H1 (cell line): ENCODE measurements around the gene NT5M. TPM values are rescaled to one million over a fixed set of nuclear protein-coding genes. Genes with fewer than 3 reads are reported as not detected.

Experiments
- CBX8 ChIP-seq: fragments of 300-800, 300-1000 bp; sonication (generic); IDR thresholded peaks from 2 replicates; pipeline ENCODE4 v1.7.1; 2016; ENCODE audit warnings: low read depth, low read length, borderline replicate concordance
- RAD21 ChIP-seq, 2 experiments: IDR thresholded peaks in 1 of 2; conservative IDR thresholded peaks in 1 of 2; 2 replicates each; pipeline ENCODE4 v1.6.1; 2011; ENCODE audit warnings: low read depth in 2 of 2, low read length in 2 of 2, improper control_type of control experiment in 1 of 2, inconsistent platforms in 1 of 2, mild to moderate bottlenecking in 1 of 2, moderate library complexity in 1 of 2
- polyA plus RNA-seq, 7 experiments: library from polyadenylated mRNA; depleted of rRNA in 3 of 7; stranded (reverse) in 5 of 7; unstranded in 2 of 7; fragments of >200 nt in 5 of 7; fragments of 200-250 nt in 2 of 7; gene quantifications; 1 replicate in 5 of 7; 2 replicates in 1 of 7; 4 replicates in 1 of 7; pipeline versions ENCODE4 v1.2.1 to v1.2.3, GENCODE V29; 2011 to 2013; ENCODE audit warnings: missing spikeins in 2 of 7, mixed read lengths in 2 of 7
- total RNA-seq: library from RNA; stranded (reverse); fragmentation: NEBNext Ultra II Directional; extraction: Animal tissue kit (Norgen Biotek cat#: 25700); gene quantifications from 2 replicates; pipeline ENCODE4 v1.2.1, GENCODE V29; 2021

The NT5M gene
- total and polyA plus RNA-seq, 2 of the 8 experiments (the other 6 are each of a cell fraction or from before 2014, with no cell fraction given), result 7.6 to 18.2 TPM

- TF ChIP-seq CBX8 (no peak), RAD21 (IDR thresholded peaks at IDR 0.05 in 1 of 2, conservative IDR thresholded peaks at IDR 0.05 in 1 of 2; ENCODE audit: low read depth in 2 of 2, low read length in 2 of 2) (no peak)
- TF ChIP-seq, all 59 proteins: peak for 0
Measured at GRCh38 chr17:17264430-17264829, 38.7 kb upstream of the NT5M start (continued).
